DOHH2 (cell line): ENCODE results near the gene NEURL1.

Source experiments
- CTCF ChIP-seq: fragments of 200-600 bp; sonication (generic); IDR thresholded peaks from one replicate; pipeline ENCODE4 v1.5.1; 2014; ENCODE audit warnings: antibody characterized with exemption, mild to moderate bottlenecking, low read depth, low read length; ENCODE audit not compliant: poor library complexity, severe bottlenecking
- EZH2phosphoT487 ChIP-seq: fragments of 200-600 bp; sonication (generic); IDR thresholded peaks from 2 replicates; pipeline ENCODE4 v1.6.1; 2017; ENCODE audit warnings: borderline replicate concordance, mild to moderate bottlenecking, antibody characterized with exemption, low read length, moderate library complexity, mixed read lengths

GRCh38 chr10:103548006-103548405 is 54.5 kb downstream of the NEURL1 start:
- TF ChIP-seq EZH2phosphoT487 (no peak), CTCF (no peak)
